Activated CD4-positive, alpha-beta T cell treated with anti-CD3 and anti-CD28 coated beads for 36 hours (primary cell): Measurements from ENCODE around the gene ZBTB7B. TPM values are rescaled to one million over a fixed set of nuclear protein-coding genes. Genes with fewer than 3 reads are reported as not detected.

Experiments used
- ATAC-seq: fragments of 200-7000 bp; cut with Tn5 transposase; one replicate; pipeline ENCODE4 v1.10.0; 2021; ENCODE audit warnings: mild to moderate bottlenecking, moderate library complexity
- CTCF ChIA-PET: fragments of 350-600 bp; sonication (Branson Sonifier 250); formaldehyde crosslinking; loops from one replicate; lab custom pipeline; 2021; ENCODE audit warnings: antibody characterized with exemption; lab: Charles Lee
- POLR2A ChIA-PET: fragments of 350-600 bp; sonication (Branson Sonifier 250); formaldehyde crosslinking; loops from one replicate; lab custom pipeline; 2021; ENCODE audit warnings: antibody characterized with exemption, inconsistent platforms; lab: Charles Lee
- DNase-seq: peaks from one replicate; pipeline ENCODE4 v3.0.0-alpha.2; 2020
- H3K27ac Mint-ChIP-seq: one replicate; pipeline ENCODE4 v1.8.0; 2021; ENCODE audit warnings: mixed read lengths
- H3K27me3 Mint-ChIP-seq: one replicate; pipeline ENCODE4 v1.8.0; 2021; ENCODE audit warnings: mixed read lengths
- H3K36me3 Mint-ChIP-seq: one replicate; pipeline ENCODE4 v1.8.0; 2021; ENCODE audit warnings: low read depth, mixed read lengths
- H3K4me1 Mint-ChIP-seq: one replicate; pipeline ENCODE4 v1.8.0; 2021; ENCODE audit warnings: mixed read lengths
- H3K4me3 Mint-ChIP-seq: one replicate; pipeline ENCODE4 v1.8.0; 2021; ENCODE audit warnings: mild to moderate bottlenecking, moderate library complexity, mixed read lengths
- H3K9me3 Mint-ChIP-seq: one replicate; pipeline ENCODE4 v1.8.0; 2021; ENCODE audit warnings: low read depth, mixed read lengths
- intact Hi-C, 2 experiments: fragments of 100-400 bp; cut with DNase I in 1 of 2; cut with micrococcal nuclease in 1 of 2; formaldehyde crosslinking; loops; one replicate each; pipeline versions ENCODE4 v1.14.2 to v1.15.1; 2022 to 2024; cut with DNase I, micrococcal nuclease
- total RNA-seq, 2 experiments: library from RNA; stranded (reverse); gene quantifications; one replicate each; pipeline ENCODE4 v1.2.3, GENCODE V29; 2021

ZBTB7B gene
- total RNA-seq, 2 experiments from 2014 or later: 94.0 to 105 TPM

- ATAC-seq (no peak), DNase-seq (no peak)
- peaks cover 48% of the 10 kb centered on the region for H3K36me3 Mint-ChIP-seq
- CTCF ChIA-PET: interaction anchor here (0.6 to 0.7 kb wide), 3 partner anchors 91 to 249 kb away, joined by 3 to 4 read pairs (median 3); no protein-coding TSS in a partner anchor
- peaks cover 42% of the 10 kb centered on the region for H3K4me1 Mint-ChIP-seq
- intact Hi-C loops: no loop called here
- no peaks in the 10 kb centered on the region for H3K27me3 Mint-ChIP-seq
- no peaks in the 10 kb centered on the region for H3K9me3 Mint-ChIP-seq
- POLR2A ChIA-PET: no interaction called here
- no peak overlapping the region for H3K27ac Mint-ChIP-seq
- H3K4me3 Mint-ChIP-seq: no peak overlapping the region
These were observed 35.2 kb upstream of the ZBTB7B start for GRCh38 chr1:154967331-154967950.

- intact Hi-C loops: no loop called here
- Mint-ChIP-seq H3K27ac (peak overlapping the region; percentile 75), H3K27me3 (no peaks in the 10 kb centered on the region), H3K36me3 (peaks cover 37% of the 10 kb centered on the region), H3K9me3 (no peaks in the 10 kb centered on the region), H3K4me3 (no peak overlapping the region), H3K4me1 (peaks cover 37% of the 10 kb centered on the region)
- ChIA-PET CTCF (interaction anchor here (0.9 to 1.0 kb wide), 2 partner anchors 15 to 282 kb away, joined by 3 read pairs; no protein-coding TSS in a partner anchor), POLR2A (no interaction called here)
- DNase-seq (no peak), ATAC-seq (no peak)
These were observed 33.9 kb upstream of the ZBTB7B start for GRCh38 chr1:154968731-154969130.

DNA sequence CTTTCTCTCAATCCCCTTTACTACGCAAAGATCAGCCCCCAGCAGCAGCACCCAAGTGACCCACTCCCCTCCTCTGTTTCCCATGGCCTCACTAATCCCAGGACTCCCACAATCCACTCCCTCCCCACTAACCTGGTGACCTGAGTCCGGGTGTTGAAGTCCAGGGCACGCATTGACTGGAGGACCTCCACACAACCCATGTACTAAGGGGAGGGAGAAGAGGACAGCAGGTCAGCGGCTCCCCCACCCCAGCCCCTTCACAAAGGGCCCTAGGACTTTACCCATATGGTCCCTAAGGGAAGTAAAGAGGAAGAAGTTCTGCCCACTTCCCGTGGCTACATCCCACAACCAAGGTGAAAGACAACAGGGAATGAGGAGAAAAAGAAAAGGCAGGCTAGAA lies 33.4 kb upstream of the ZBTB7B start:
- no peaks in the 10 kb centered on the region for H3K9me3 Mint-ChIP-seq
- POLR2A ChIA-PET: interaction anchor here (1.2 kb wide), 1 partner anchor 13 kb away, joined by 5 read pairs; no protein-coding TSS in a partner anchor
- intact Hi-C loops: no loop called here

GRCh38 chr1:154969860-154970452 lies 32.6 kb upstream of the ZBTB7B start:
- intact Hi-C loops: loop anchor here in 1 of 2 experiments (10.0 kb wide), 2 partner anchors 715 to 785 kb away; partner anchors contain the start of genes DAP3 and YY1AP1
- no peak overlapping the region for H3K4me3 Mint-ChIP-seq
- H3K9me3 Mint-ChIP-seq: no peaks in the 10 kb centered on the region
- POLR2A ChIA-PET: interaction anchor here (1.1 to 1.2 kb wide), 2 partner anchors 14 to 29 kb away, joined by 5 read pairs; no protein-coding TSS in a partner anchor
- H3K36me3 Mint-ChIP-seq: peaks cover 31% of the 10 kb centered on the region
- peak overlapping the region; percentile 67 for H3K27ac Mint-ChIP-seq
- ATAC-seq (no peak), DNase-seq (no peak)
- H3K27me3 Mint-ChIP-seq: no peaks in the 10 kb centered on the region
- CTCF ChIA-PET: interaction anchor here (0.6 to 2.4 kb wide), 5 partner anchors 14 to 1044 kb away, joined by 3 to 12 read pairs (median 5); partner anchors contain the start of gene PBXIP1
- H3K4me1 Mint-ChIP-seq: peaks cover 34% of the 10 kb centered on the region

More for the DNA sequence above, 33.4 kb upstream of the ZBTB7B start:
- H3K4me1 Mint-ChIP-seq: peaks cover 34% of the 10 kb centered on the region
- H3K27ac Mint-ChIP-seq: peak overlapping the region; percentile 67
- H3K27me3 Mint-ChIP-seq: no peaks in the 10 kb centered on the region
- H3K36me3 Mint-ChIP-seq: peaks cover 36% of the 10 kb centered on the region
- no peak overlapping the region for H3K4me3 Mint-ChIP-seq
- CTCF ChIA-PET: interaction anchor here (0.6 to 1.1 kb wide), 4 partner anchors 13 to 1043 kb away, joined by 3 to 6 read pairs (median 3); partner anchors contain the start of gene PBXIP1
- no peak for ATAC-seq
- DNase-seq: no peak

- Mint-ChIP-seq H3K4me1 (peaks cover 34% of the 10 kb centered on the region), H3K4me3 (peak within 1 kb of the TSS; percentile 7), H3K9me3 (no peaks in the 10 kb centered on the region), H3K36me3 (peaks cover 22% of the 10 kb centered on the region), H3K27me3 (no peaks in the 10 kb centered on the region), H3K27ac (peak within 1 kb of the TSS; percentile 82)
- intact Hi-C loops: loop anchor here in 1 of 2 experiments (10.0 kb wide), 2 partner anchors 714 to 786 kb away; partner anchors contain the start of genes DAP3 and YY1AP1
- DNase-seq: peak; percentile 74
- POLR2A ChIA-PET: interaction anchor here (0.6 to 1.2 kb wide), 4 partner anchors 12 to 365 kb away, joined by 3 to 5 read pairs (median 3); partner anchors contain the start of genes FLAD1 and PBXIP1
- CTCF ChIA-PET: interaction anchor here (0.5 to 2.4 kb wide), 6 partner anchors 9 to 1047 kb away, joined by 3 to 12 read pairs (median 4); partner anchors contain the start of genes EFNA4 and PYGO2
- no peak for ATAC-seq
These were observed 31.8 kb upstream of the ZBTB7B start, which contains the start of gene SHC1 for GRCh38 chr1:154970631-154971340. Gene SHC1, minus strand, starts transcription at chr1:154970747. Its CDS starts 221 bp downstream, at chr1:154970526.

- H3K9me3 Mint-ChIP-seq: no peaks in the 10 kb centered on the region
- no peak for ATAC-seq
- ChIA-PET CTCF (interaction anchor here (0.6 to 2.4 kb wide), 7 partner anchors 9 to 371 kb away, joined by 3 to 12 read pairs (median 3); partner anchors contain the start of genes EFNA4, PMVK and PYGO2), POLR2A (interaction anchor here (0.6 to 1.2 kb wide), 3 partner anchors 11 to 63 kb away, joined by 3 to 4 read pairs (median 3); partner anchors contain the start of gene FLAD1)
- peak overlapping the region; percentile 7 for H3K4me3 Mint-ChIP-seq
- peaks cover 34% of the 10 kb centered on the region for H3K4me1 Mint-ChIP-seq
- DNase-seq: no peak
- H3K27me3 Mint-ChIP-seq: no peaks in the 10 kb centered on the region
- H3K36me3 Mint-ChIP-seq: peaks cover 25% of the 10 kb centered on the region
- H3K27ac Mint-ChIP-seq: peak overlapping the region; percentile 82
- intact Hi-C loops: loop anchor here in 1 of 2 experiments (10.0 kb wide), 2 partner anchors 713 to 787 kb away; partner anchors contain the start of genes DAP3 and YY1AP1
These were observed 31.1 kb upstream of the ZBTB7B start for GRCh38 chr1:154971341-154971998.

GRCh38 chr1:154972213-154972516 lies 30.4 kb upstream of the ZBTB7B start:
- ChIA-PET CTCF (interaction anchor here (0.7 to 2.4 kb wide), 6 partner anchors 9 to 372 kb away, joined by 3 to 12 read pairs (median 3); partner anchors contain the start of gene PMVK), POLR2A (interaction anchor here (0.6 to 1.2 kb wide), 3 partner anchors 11 to 64 kb away, joined by 3 to 4 read pairs (median 3); partner anchors contain the start of gene FLAD1)
- no peak for ATAC-seq
- intact Hi-C loops: loop anchor here in 1 of 2 experiments (10.0 kb wide), 2 partner anchors 713 to 787 kb away; partner anchors contain the start of genes DAP3 and YY1AP1
- peaks cover 22% of the 10 kb centered on the region for H3K36me3 Mint-ChIP-seq
- H3K27ac Mint-ChIP-seq: no peak overlapping the region
- H3K4me1 Mint-ChIP-seq: peaks cover 34% of the 10 kb centered on the region
- DNase-seq: no peak
- H3K27me3 Mint-ChIP-seq: no peaks in the 10 kb centered on the region
- H3K9me3 Mint-ChIP-seq: no peaks in the 10 kb centered on the region
- no peak overlapping the region for H3K4me3 Mint-ChIP-seq

GRCh38 chr1:154972517-154973343 lies 29.9 kb upstream of the ZBTB7B start:
- H3K4me1 Mint-ChIP-seq: peaks cover 37% of the 10 kb centered on the region
- DNase-seq (no peak), ATAC-seq (no peak)
- no peak overlapping the region for H3K4me3 Mint-ChIP-seq
- ChIA-PET POLR2A (interaction anchor here (0.6 to 2.3 kb wide), 5 partner anchors 17 to 64 kb away, joined by 3 to 12 read pairs (median 4); partner anchors contain the start of genes PBXIP1 and PMVK), CTCF (interaction anchor here (0.9 to 2.9 kb wide), 8 partner anchors 8 to 119 kb away, joined by 3 to 12 read pairs (median 3); partner anchors contain the start of genes ADAM15 and PMVK)
- H3K27me3 Mint-ChIP-seq: no peaks in the 10 kb centered on the region
- intact Hi-C loops: loop anchor here in 1 of 2 experiments (1.0 to 10.0 kb wide), 3 partner anchors 11 to 788 kb away; partner anchors contain the start of genes DAP3, PYGO2 and YY1AP1
- no peak overlapping the region for H3K27ac Mint-ChIP-seq
- peaks cover 23% of the 10 kb centered on the region for H3K36me3 Mint-ChIP-seq
- no peaks in the 10 kb centered on the region for H3K9me3 Mint-ChIP-seq
